PC-9 (cell line): ENCODE data around the gene RHEX. TPM values are rescaled to one million over a fixed set of nuclear protein-coding genes. Genes with fewer than 3 reads are reported as not detected.
A peak's percentile ranks its signal among the peaks of the same experiment; 100 is the strongest.
"Not testable (repeated sequence)": the region's sequence is repeated elsewhere in the genome, so short reads cannot be mapped to it uniquely, and the experiment has no call there.

Experiments
- Bru-seq: library from RNA; stranded (reverse); fragments of 400-500 nt; gene quantifications from one replicate; lab custom pipeline; 2021; lab: Mats Ljungman, UMichigan
- BruChase-seq, 2 experiments: library from RNA; stranded (reverse); fragments of 400-500 nt; gene quantifications; one replicate each; lab custom pipeline; 2021; lab: Mats Ljungman, UMichigan
- BruUV-seq: library from RNA; stranded (reverse); fragments of 400-500 nt; replicated peaks from 2 replicates; lab custom pipeline; 2021; lab: Mats Ljungman, UMichigan
- CTCF ChIA-PET: fragments of 300-600 bp; sonication (Branson Sonifier 250); formaldehyde crosslinking; loops from one replicate; lab custom pipeline; 2022; ENCODE audit warnings: antibody characterized with exemption; lab: Charles Lee
- POLR2A ChIA-PET: fragments of 300-600 bp; sonication (Branson Sonifier 250); formaldehyde crosslinking; loops from one replicate; lab custom pipeline; 2022; ENCODE audit warnings: antibody characterized with exemption; ENCODE audit not compliant: unreplicated experiment; lab: Charles Lee
- DNase-seq, 2 experiments: peaks; one replicate each; pipeline versions ENCODE4 v3.0.0 to v3.0.0-alpha.2; 2015 to 2022; ENCODE audit warnings: mixed read lengths in 1 of 2
- H2AFZ ChIP-seq: fragments of 200-600 bp; sonication (generic); 2 replicates; pipeline ENCODE4 v1.8.1; 2017; ENCODE audit warnings: antibody characterized with exemption
- H3F3A ChIP-seq: fragments of 200-600 bp; sonication (generic); 2 replicates; pipeline ENCODE4 v1.8.1; 2017; ENCODE audit warnings: antibody characterized with exemption, mild to moderate bottlenecking, low read depth; ENCODE audit not compliant: insufficient read depth
- H3K27ac ChIP-seq: fragments of 200-600 bp; sonication (generic); 2 replicates; pipeline ENCODE4 v1.6.1; 2016; ENCODE audit warnings: mixed run types
- H3K27me3 ChIP-seq: fragments of 200-600 bp; sonication (generic); 2 replicates; pipeline ENCODE4 v1.6.1; 2016; ENCODE audit warnings: low read depth, mixed run types; ENCODE audit not compliant: insufficient read depth
- H3K36me3 ChIP-seq: fragments of 200-600 bp; sonication (generic); 2 replicates; pipeline ENCODE4 v1.6.1; 2016; ENCODE audit warnings: low read depth, mixed run types
- H3K4me1 ChIP-seq: fragments of 200-600 bp; sonication (generic); replicated peaks from 2 replicates; pipeline ENCODE4 v1.6.1; 2016; ENCODE audit warnings: mixed run types; ENCODE audit not compliant: insufficient read depth
- H3K4me2 ChIP-seq: fragments of 200-600 bp; sonication (generic); 2 replicates; pipeline ENCODE4 v1.6.1; 2017; ENCODE audit warnings: mixed run types
- H3K4me3 ChIP-seq: fragments of 200-600 bp; sonication (generic); 2 replicates; pipeline ENCODE4 v1.6.1; 2016; ENCODE audit warnings: mixed run types
- H3K79me2 ChIP-seq: fragments of 200-600 bp; sonication (generic); 2 replicates; pipeline ENCODE4 v1.6.1; 2017; ENCODE audit warnings: low read depth, mixed run types
- H3K9me2 ChIP-seq: fragments of 200-600 bp; sonication (generic); 2 replicates; pipeline ENCODE4 v1.8.1; 2017; ENCODE audit warnings: mild to moderate bottlenecking; ENCODE audit not compliant: insufficient read depth
- H3K9me3 ChIP-seq: fragments of 200-600 bp; sonication (generic); 2 replicates; pipeline ENCODE4 v1.8.1; 2016; ENCODE audit warnings: low read depth; ENCODE audit not compliant: insufficient read depth
- H4K20me1 ChIP-seq: fragments of 200-600 bp; sonication (generic); 2 replicates; pipeline ENCODE4 v1.8.1; 2017; ENCODE audit not compliant: insufficient read depth
- EZH2 ChIP-seq: fragments of 200-600 bp; sonication (generic); IDR thresholded peaks from 2 replicates; pipeline ENCODE4 v1.8.0; 2017; ENCODE audit warnings: antibody characterized with exemption, low read depth
- intact Hi-C: fragments of 100-400 bp; cut with micrococcal nuclease; formaldehyde crosslinking; loops from one replicate; pipeline ENCODE4 v1.10.0; 2022; ENCODE audit not compliant: unreplicated experiment
- long read RNA-seq: library from polyadenylated mRNA; stranded (forward); transcript quantifications from one replicate; pipeline ENCODE4 v2.0.0, GENCODE V29; 2022
- total RNA-seq: library from RNA; stranded (reverse); gene quantifications from 2 replicates; pipeline ENCODE4 v1.2.3, GENCODE V29; 2021
- TF ChIP-seq, protein P1 (sequence below): fragments of 200-600 bp; sonication (generic); conservative IDR thresholded peaks from 2 replicates; pipeline ENCODE4 v1.6.1; 2017; ENCODE audit warnings: mixed run types, antibody characterized with exemption, mild to moderate bottlenecking, moderate library complexity

The RHEX gene, protein sequence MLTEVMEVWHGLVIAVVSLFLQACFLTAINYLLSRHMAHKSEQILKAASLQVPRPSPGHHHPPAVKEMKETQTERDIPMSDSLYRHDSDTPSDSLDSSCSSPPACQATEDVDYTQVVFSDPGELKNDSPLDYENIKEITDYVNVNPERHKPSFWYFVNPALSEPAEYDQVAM
- total RNA-seq, result not detected in 2 replicates
- Bru-seq, nascent RNA, result percentile 8 among the genes with signal in this experiment
- BruChase-seq, experiment 1, labeled RNA remaining after a 2-hour chase, result percentile 5 among the genes with signal in this experiment
- BruChase-seq, experiment 2, labeled RNA remaining after a 6-hour chase, result percentile 3 among the genes with signal in this experiment
- long read RNA-seq, result 0 reads

DNA sequence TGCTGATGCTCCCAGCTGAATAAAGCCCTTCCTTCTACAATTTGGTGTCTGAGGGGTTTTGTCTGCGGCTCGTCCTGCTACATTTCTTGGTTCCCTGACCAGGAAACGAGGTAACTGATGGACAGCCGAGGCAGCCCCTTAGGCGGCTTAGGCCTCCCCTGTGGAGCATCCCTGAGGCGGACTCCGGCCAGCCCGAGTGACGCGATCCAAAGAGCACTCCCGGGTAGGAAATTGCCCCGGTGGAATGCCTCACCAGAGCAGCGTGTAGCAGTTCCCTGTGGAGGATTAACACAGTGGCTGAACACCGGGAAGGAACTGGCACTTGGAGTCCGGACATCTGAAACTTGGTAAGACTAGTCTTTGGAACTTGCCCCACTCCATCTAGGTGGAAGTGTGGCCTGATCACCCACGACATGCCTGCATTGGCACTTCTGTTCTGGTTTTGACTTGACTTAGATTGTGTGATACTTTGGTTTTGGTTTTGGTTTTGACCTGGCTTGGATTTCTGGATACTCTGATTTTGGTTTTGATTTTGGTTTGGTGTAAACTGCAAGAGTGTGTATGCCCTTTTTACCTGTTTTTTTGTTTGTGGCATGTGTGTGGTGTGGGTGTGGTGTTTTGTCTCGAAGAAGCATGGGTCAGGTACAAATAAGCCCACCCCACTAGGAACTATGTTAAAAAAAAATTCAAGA is at the start of gene RHEX:
RHEX (plus strand) TSS at position 255 of the 692 bp plus-strand sequence. CDS start 44,656 bp downstream, outside the sequence.
- H3K36me3 ChIP-seq, H3K9me2 ChIP-seq, H3K4me2 ChIP-seq, H3K27me3 ChIP-seq, BruUV-seq, POLR2A ChIA-PET, CTCF ChIA-PET, DNase-seq, H3K9me3 ChIP-seq, H4K20me1 ChIP-seq, H3K27ac ChIP-seq, intact Hi-C loops, H3K79me2 ChIP-seq, H3K4me3 ChIP-seq, H3F3A ChIP-seq, H2AFZ ChIP-seq: not testable (repeated sequence)
- peaks cover 11% of the 10 kb centered on the region for H3K4me1 ChIP-seq

DNA sequence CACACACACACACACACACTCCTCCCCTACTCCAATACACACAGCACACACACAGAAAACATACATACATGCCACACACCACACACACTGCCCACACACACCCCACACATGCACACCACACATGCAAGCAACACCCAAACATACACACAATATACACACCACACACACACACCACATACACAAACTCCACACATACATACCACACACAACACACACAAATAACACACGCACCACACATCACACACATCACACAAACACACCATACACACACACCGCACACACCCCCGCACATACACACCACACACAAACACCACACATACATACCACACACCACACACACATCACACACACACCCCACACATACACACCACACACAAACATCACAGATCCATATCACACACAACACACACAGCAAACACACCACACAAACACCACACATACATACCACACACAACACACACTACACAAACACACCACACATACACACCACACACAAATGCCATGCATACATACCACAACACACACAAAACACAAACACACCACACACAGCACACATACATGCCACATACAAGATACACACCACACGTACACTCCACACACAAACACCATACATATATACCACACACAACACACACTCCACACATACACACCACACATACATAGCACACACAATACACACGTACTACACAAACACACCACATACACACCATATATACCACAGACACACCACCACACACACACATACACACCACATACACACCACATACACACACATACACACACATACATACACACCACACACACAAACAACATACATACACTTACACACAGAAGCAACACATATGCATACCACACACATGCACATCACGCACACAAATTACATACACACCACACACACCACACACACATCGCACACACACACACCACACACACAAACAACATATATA is 48.8 kb upstream of the RHEX start:
- Histone ChIP-seq H3F3A (peaks cover 21% of the 10 kb centered on the region; the same call in 1 of the 2 replicates), H3K4me1 (peaks cover 15% of the 10 kb centered on the region), H3K4me3 (no peak overlapping the region), H2AFZ (no peak overlapping the region), H3K79me2 (no peaks in the 10 kb centered on the region), H3K9me2 (no peaks in the 10 kb centered on the region), H3K36me3 (no peaks in the 10 kb centered on the region), H3K4me2 (no peak overlapping the region), H4K20me1 (no peaks in the 10 kb centered on the region), H3K27me3 (no peaks in the 10 kb centered on the region), H3K27ac (no peak overlapping the region), H3K9me3 (no peaks in the 10 kb centered on the region)
- POLR2A ChIA-PET, result no interaction called here
- TF ChIP-seq, protein P1, sequence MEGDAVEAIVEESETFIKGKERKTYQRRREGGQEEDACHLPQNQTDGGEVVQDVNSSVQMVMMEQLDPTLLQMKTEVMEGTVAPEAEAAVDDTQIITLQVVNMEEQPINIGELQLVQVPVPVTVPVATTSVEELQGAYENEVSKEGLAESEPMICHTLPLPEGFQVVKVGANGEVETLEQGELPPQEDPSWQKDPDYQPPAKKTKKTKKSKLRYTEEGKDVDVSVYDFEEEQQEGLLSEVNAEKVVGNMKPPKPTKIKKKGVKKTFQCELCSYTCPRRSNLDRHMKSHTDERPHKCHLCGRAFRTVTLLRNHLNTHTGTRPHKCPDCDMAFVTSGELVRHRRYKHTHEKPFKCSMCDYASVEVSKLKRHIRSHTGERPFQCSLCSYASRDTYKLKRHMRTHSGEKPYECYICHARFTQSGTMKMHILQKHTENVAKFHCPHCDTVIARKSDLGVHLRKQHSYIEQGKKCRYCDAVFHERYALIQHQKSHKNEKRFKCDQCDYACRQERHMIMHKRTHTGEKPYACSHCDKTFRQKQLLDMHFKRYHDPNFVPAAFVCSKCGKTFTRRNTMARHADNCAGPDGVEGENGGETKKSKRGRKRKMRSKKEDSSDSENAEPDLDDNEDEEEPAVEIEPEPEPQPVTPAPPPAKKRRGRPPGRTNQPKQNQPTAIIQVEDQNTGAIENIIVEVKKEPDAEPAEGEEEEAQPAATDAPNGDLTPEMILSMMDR, result no peak
- no peak for TF ChIP-seq EZH2
- no peak for DNase-seq
- CTCF ChIA-PET, result no interaction called here
- intact Hi-C loops, result no loop called here
- BruUV-seq, result no TSS peak

DNA sequence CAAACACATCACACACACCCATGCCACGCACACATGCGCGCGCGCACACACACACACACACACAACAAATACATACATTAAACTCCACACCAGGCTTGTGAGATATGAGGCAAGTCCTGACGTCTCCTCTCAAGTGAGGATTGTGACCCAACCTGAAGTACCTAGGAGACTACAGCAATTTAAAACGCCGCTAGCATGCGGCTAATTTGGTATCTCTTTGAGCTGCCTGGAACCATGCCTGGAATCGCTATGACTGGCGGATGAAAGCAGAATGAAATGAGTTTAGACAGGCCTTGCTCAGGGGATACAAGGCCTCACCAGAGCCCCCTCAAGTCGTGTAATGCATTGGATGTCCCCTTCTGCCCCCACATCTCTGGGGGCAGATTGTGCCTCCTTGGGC is 48.1 kb upstream of the RHEX start:
- peaks cover 15% of the 10 kb centered on the region for H3K4me1 ChIP-seq
- ChIA-PET CTCF (no interaction called here), POLR2A (no interaction called here)
- no peaks in the 10 kb centered on the region for H4K20me1 ChIP-seq
- peaks cover 21% of the 10 kb centered on the region; the same call in 1 of the 2 replicates for H3F3A ChIP-seq
- H3K36me3 ChIP-seq, result no peaks in the 10 kb centered on the region
- H3K4me3 ChIP-seq, result no peak overlapping the region
- no peak overlapping the region for H2AFZ ChIP-seq
- no peak for DNase-seq
- intact Hi-C loops, result no loop called here
- H3K27ac ChIP-seq, result no peak overlapping the region
- H3K9me3 ChIP-seq, result no peaks in the 10 kb centered on the region
- no peak overlapping the region for H3K4me2 ChIP-seq
- BruUV-seq, result no TSS peak
- H3K27me3 ChIP-seq, result no peaks in the 10 kb centered on the region
- H3K79me2 ChIP-seq, result no peaks in the 10 kb centered on the region
- H3K9me2 ChIP-seq, result no peaks in the 10 kb centered on the region
- TF ChIP-seq, protein P1, result no peak
- TF ChIP-seq EZH2, result no peak
